Activated B cell treated with CpG ODN at 0.5 μM for 24 hours (primary cell): ENCODE data around the gene VAMP7. TPM values are rescaled to one million over a fixed set of nuclear protein-coding genes. Genes with fewer than 3 reads are reported as not detected.

ENCODE experiments used
- ATAC-seq: fragments of 200-7000 bp; cut with Tn5 transposase; one replicate; pipeline ENCODE4 v1.10.0; 2021; ENCODE audit warnings: low read depth, mild to moderate bottlenecking, moderate library complexity
- CTCF ChIA-PET: fragments of 350-600 bp; sonication (Branson Sonifier 250); formaldehyde crosslinking; loops from one replicate; lab custom pipeline; 2021; ENCODE audit warnings: antibody characterized with exemption; lab: Charles Lee
- POLR2A ChIA-PET: fragments of 350-600 bp; sonication (Branson Sonifier 250); formaldehyde crosslinking; loops from one replicate; lab custom pipeline; 2021; ENCODE audit warnings: antibody characterized with exemption; lab: Charles Lee
- DNase-seq: peaks from one replicate; pipeline ENCODE4 v3.0.0; 2022
- H3K27ac Mint-ChIP-seq: one replicate; pipeline ENCODE4 v1.8.0; 2020; ENCODE audit warnings: mixed read lengths
- H3K27me3 Mint-ChIP-seq: one replicate; pipeline ENCODE4 v1.8.0; 2021; ENCODE audit warnings: mixed read lengths
- H3K36me3 Mint-ChIP-seq: one replicate; pipeline ENCODE4 v1.8.0; 2021; ENCODE audit warnings: low read depth, mixed read lengths
- H3K4me1 Mint-ChIP-seq: one replicate; pipeline ENCODE4 v1.8.0; 2021; ENCODE audit warnings: mixed read lengths
- H3K4me3 Mint-ChIP-seq: one replicate; pipeline ENCODE4 v1.8.0; 2020; ENCODE audit warnings: mild to moderate bottlenecking, mixed read lengths
- H3K9me3 Mint-ChIP-seq: one replicate; pipeline ENCODE4 v1.8.0; 2020; ENCODE audit warnings: mixed read lengths
- CTCF ChIP-seq: fragments of 200-600 bp; IDR thresholded peaks from one replicate; pipeline ENCODE4 v1.8.0; 2022; ENCODE audit warnings: antibody characterized with exemption, mild to moderate bottlenecking
- intact Hi-C: fragments of 100-400 bp; cut with micrococcal nuclease; formaldehyde crosslinking; loops from one replicate; pipeline ENCODE4 v1.15.1; 2024
- total RNA-seq: library from RNA; stranded (reverse); gene quantifications from 2 replicates; pipeline ENCODE4 v1.2.3, GENCODE V29; 2022

The VAMP7 gene
- total RNA-seq, 1 donor from 2014 or later, result 25.7 TPM

- TF ChIP-seq CTCF, result no peak
- H3K36me3 Mint-ChIP-seq, result no peaks in the 10 kb centered on the region
- H3K4me3 Mint-ChIP-seq, result no peak overlapping the region
- no peak for ATAC-seq
- H3K9me3 Mint-ChIP-seq, result peaks cover 9% of the 10 kb centered on the region
- DNase-seq, result no peak
- H3K27ac Mint-ChIP-seq, result no peak overlapping the region
- ChIA-PET POLR2A (no interaction called here), CTCF (no interaction called here)
- no peaks in the 10 kb centered on the region for H3K4me1 Mint-ChIP-seq
- H3K27me3 Mint-ChIP-seq, result no peaks in the 10 kb centered on the region
- intact Hi-C loops, result no loop called here
Observed at GRCh38 chrX:155865193-155865592, 16.0 kb upstream of the VAMP7 start.

- H3K27me3 Mint-ChIP-seq, result no peaks in the 10 kb centered on the region
- no peaks in the 10 kb centered on the region for H3K4me1 Mint-ChIP-seq
- H3K36me3 Mint-ChIP-seq, result no peaks in the 10 kb centered on the region
- TF ChIP-seq CTCF, result no peak
- no peak for ATAC-seq
- ChIA-PET CTCF (no interaction called here), POLR2A (no interaction called here)
- no peak overlapping the region for H3K4me3 Mint-ChIP-seq
- no peak overlapping the region for H3K27ac Mint-ChIP-seq
- intact Hi-C loops, result no loop called here
- H3K9me3 Mint-ChIP-seq, result peaks cover 9% of the 10 kb centered on the region
- DNase-seq, result no peak
Observed at GRCh38 chrX:155867821-155868220, 13.3 kb upstream of the VAMP7 start.

GRCh38 chrX:155870958-155871357, 10.2 kb upstream of the VAMP7 start:
- no peak overlapping the region for H3K4me3 Mint-ChIP-seq
- peaks cover 7% of the 10 kb centered on the region for H3K4me1 Mint-ChIP-seq
- ATAC-seq (no peak), DNase-seq (no peak)
- no peak for TF ChIP-seq CTCF
- ChIA-PET POLR2A (no interaction called here), CTCF (no interaction called here)
- no peaks in the 10 kb centered on the region for H3K36me3 Mint-ChIP-seq
- intact Hi-C loops, result no loop called here
- H3K27ac Mint-ChIP-seq, result no peak overlapping the region
- H3K9me3 Mint-ChIP-seq, result peaks cover 9% of the 10 kb centered on the region
- H3K27me3 Mint-ChIP-seq, result peaks cover 2% of the 10 kb centered on the region

- Mint-ChIP-seq H3K27me3 (peaks cover 2% of the 10 kb centered on the region), H3K4me1 (peaks cover 11% of the 10 kb centered on the region), H3K4me3 (no peak overlapping the region), H3K27ac (no peak overlapping the region), H3K36me3 (no peaks in the 10 kb centered on the region), H3K9me3 (peaks cover 9% of the 10 kb centered on the region)
- intact Hi-C loops, result no loop called here
- no peak for ATAC-seq
- DNase-seq, result no peak
- CTCF ChIA-PET, result no interaction called here
- no peak for TF ChIP-seq CTCF
- POLR2A ChIA-PET, result no interaction called here
Observed at GRCh38 chrX:155871934-155872333, 9.2 kb upstream of the VAMP7 start.

GRCh38 chrX:155873188-155873587, 8.0 kb upstream of the VAMP7 start:
- ChIA-PET CTCF (no interaction called here), POLR2A (no interaction called here)
- intact Hi-C loops, result no loop called here
- Mint-ChIP-seq H3K27ac (no peak overlapping the region), H3K4me1 (peaks cover 15% of the 10 kb centered on the region), H3K27me3 (peaks cover 2% of the 10 kb centered on the region), H3K9me3 (peaks cover 4% of the 10 kb centered on the region), H3K4me3 (no peak overlapping the region), H3K36me3 (no peaks in the 10 kb centered on the region)
- DNase-seq (no peak), ATAC-seq (no peak)
- no peak for TF ChIP-seq CTCF
